ENCODE results near the gene MCRIP1.

GRCh38 chr17:81851423-81851822, 18.3 kb upstream of the MCRIP1 start:
- TF ChIP-seq CTCF (IDR thresholded peaks at IDR 0.05) (no peak), POLR2A (IDR thresholded peaks at IDR 0.05; ENCODE audit: low read depth) (no peak)

Measured in esophagus muscularis mucosa (tissue), 3 donors.